HG02870 (cell line): Measurements from ENCODE around the gene PLCE1.

ENCODE experiments used
- ATAC-seq: cut with Tn5 transposase; IDR thresholded peaks from one replicate; pipeline ENCODE4 v1.9.1; 2021; ENCODE audit warnings: mild to moderate bottlenecking, moderate library complexity; ENCODE audit not compliant: unreplicated experiment

Gene PLCE1

DNA sequence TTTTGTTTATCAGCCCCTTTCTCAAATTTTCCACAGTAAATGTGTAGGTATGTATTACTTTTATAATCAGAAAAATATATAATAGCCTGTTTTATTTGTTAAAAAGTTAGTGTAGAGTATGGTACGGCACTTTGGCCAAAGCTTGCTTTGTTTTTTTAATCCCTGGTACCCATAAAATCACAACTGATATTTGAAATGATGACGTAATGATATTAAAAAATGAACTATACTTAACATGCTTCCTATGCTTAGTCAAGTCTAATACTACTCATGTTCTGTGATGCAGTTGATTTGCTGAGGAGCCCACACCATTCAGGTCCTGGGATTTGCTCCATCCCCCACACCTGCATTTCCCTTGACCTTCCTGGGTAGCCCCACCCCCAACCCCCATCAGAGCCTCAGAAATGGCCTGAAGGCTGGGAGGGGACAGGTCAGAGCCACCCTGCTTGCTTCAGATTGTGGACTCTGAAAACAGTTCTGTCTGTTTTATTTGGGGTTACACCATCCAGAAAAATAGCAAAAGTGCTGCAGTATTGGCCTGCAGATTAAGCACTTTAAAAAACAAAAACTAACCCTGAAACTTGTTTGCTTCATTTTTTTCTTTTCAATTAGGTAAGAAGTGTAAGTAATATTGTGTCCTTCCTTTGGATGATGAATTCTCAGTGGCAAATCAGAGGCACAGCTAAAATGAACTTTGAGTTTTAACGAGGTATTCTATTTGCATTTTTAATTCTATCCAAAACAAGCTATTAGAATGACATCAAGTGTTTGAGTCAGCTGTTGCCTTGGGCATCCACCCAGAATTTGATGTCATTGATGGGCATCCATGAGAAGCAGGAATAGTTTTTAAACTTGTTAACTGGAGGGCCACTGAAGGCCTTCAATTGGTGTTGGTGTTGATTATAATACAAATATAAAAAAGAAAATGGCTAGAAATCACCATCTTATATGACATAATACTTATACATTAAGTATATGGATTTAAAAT lies 23.3 kb downstream of the PLCE1 start:
- ATAC-seq: no peak

- no peak for ATAC-seq
Measured at GRCh38 chr10:94018107-94018506, 24.4 kb downstream of the PLCE1 start.

GRCh38 chr10:94023906-94024305 lies 30.2 kb downstream of the PLCE1 start:
- no peak for ATAC-seq

GRCh38 chr10:94024407-94024806 lies 30.7 kb downstream of the PLCE1 start:
- ATAC-seq: no peak

GRCh38 chr10:94025806-94026205 lies 32.1 kb downstream of the PLCE1 start:
- no peak for ATAC-seq

DNA sequence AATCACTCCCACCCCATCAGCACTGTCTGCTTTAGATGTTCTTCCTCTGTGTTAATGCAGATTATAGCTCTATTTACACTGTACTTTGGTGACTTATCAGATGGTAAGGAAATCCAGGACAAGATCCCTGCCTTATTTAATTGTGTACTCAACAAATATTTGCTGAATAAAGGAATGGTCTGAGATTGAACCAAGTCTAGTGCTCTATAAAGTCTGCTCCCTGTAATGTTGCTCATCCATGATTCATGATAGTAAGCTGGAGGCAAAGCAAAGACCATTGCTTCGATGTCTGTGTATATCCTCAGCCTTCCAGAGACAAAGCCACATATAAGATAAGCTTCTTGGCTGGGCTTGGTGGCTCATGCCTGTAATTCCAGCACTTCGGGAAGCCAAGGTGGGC lies 33.5 kb downstream of the PLCE1 start:
- ATAC-seq: no peak

GRCh38 chr10:94029955-94030354 lies 36.2 kb downstream of the PLCE1 start:
- ATAC-seq: no peak

DNA sequence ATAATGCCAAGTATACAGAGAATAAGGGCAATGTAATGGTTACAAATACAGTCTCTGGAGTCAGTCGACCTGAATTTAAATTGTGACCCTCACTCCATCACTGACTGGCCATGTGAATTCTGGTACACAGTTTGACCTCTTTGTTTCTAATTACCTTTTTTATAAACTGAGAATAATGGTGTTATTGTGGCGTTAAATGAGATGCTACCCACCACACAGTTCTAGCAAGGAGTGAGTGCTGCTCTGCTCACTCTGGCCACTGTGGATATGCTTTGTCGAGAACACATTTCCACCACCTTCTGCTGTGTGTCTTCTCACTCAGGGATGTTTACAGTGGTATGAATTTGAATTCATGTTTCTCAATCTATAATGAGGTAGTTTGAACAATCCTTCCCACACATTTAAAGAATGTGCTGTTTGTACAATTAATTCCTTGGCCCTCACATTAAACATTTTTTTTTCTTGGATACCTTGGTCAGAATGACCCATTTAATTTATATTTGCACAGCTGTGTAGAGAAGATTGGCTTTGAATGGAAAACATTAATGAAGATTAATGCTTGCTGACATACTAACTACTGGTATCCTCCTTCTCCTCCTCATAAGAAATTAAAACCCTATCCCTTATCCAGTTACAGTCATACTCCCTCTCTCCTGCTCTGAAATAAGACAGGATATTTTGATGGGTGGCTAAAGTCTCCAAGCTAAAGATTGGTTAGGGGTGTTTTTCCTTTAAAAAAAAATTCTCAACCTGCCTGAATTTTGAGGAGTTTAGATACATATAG lies 42.4 kb downstream of the PLCE1 start:
- no peak for ATAC-seq

- ATAC-seq: no peak
Measured at GRCh38 chr10:94036766-94037033, 43.0 kb downstream of the PLCE1 start.

- no peak for ATAC-seq
Measured at GRCh38 chr10:94037286-94037685, 43.6 kb downstream of the PLCE1 start.

DNA sequence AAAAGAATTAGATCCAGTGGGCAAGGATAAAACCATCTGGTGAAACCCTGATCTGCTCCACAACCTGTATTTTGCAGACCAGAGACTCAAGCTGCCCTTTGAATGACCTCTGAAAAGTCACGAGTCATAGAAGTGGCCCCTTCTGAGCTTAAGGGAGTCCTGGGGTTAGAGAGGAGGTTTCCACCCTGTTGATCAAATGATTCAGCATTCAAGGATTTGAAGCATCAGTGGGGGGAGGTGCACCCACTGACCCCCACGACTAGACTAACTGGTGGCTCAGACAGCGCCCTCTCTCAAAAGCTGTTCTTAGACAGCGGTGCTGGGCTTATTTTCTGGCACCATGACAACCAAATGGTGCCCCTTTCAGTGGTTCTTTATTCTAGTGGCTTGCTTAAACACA lies 44.3 kb downstream of the PLCE1 start:
- ATAC-seq: no peak

DNA sequence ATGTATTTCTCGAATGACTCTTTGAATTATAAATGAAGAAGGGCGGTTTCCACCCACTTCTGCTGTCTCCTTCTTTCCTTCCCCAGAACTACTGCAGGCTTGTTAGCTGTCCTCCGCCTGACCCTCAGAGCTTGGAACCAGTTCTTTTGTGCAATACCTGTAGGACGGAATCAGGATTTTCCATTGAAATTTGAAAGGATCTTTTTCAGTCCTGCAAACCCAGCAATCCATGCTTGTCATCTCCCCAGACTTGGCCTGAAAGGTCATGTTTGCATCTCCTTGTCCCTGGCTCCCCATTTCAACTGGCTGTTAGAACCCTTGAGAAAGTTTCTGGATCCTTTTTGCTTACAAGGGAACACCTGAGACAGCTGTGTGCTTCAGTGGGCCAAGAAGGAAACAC lies 47.5 kb downstream of the PLCE1 start:
- no peak for ATAC-seq

GRCh38 chr10:94042001-94042833 lies 48.5 kb downstream of the PLCE1 start:
- ATAC-seq: no peak

- no peak for ATAC-seq
Measured at GRCh38 chr10:94042834-94043175, 49.1 kb downstream of the PLCE1 start.
